Osteocyte (in vitro differentiated cells): ENCODE results near the gene UBE2L3. TPM values are rescaled to one million over a fixed set of nuclear protein-coding genes. Genes with fewer than 3 reads are reported as not detected.

Experiments used
- DNase-seq: peaks from one replicate; pipeline ENCODE4 v3.0.0; 2021; ENCODE audit warnings: mixed read lengths; ENCODE audit not compliant: unreplicated experiment; ENCODE audit errors: extremely low spot score
- H3K27ac Mint-ChIP-seq: one replicate; pipeline ENCODE4 v1.8.0; 2021; ENCODE audit warnings: mild to moderate bottlenecking, mixed read lengths; ENCODE audit not compliant: unreplicated experiment
- H3K27me3 Mint-ChIP-seq: one replicate; pipeline ENCODE4 v1.8.0; 2021; ENCODE audit warnings: mixed read lengths; ENCODE audit not compliant: unreplicated experiment
- H3K36me3 Mint-ChIP-seq: one replicate; pipeline ENCODE4 v1.8.0; 2021; ENCODE audit warnings: mixed read lengths; ENCODE audit not compliant: unreplicated experiment
- H3K4me1 Mint-ChIP-seq: one replicate; pipeline ENCODE4 v1.8.0; 2021; ENCODE audit warnings: mixed read lengths; ENCODE audit not compliant: unreplicated experiment
- H3K4me3 Mint-ChIP-seq: one replicate; pipeline ENCODE4 v1.8.0; 2021; ENCODE audit warnings: mild to moderate bottlenecking, moderate library complexity, mixed read lengths; ENCODE audit not compliant: unreplicated experiment
- H3K9me3 Mint-ChIP-seq: one replicate; pipeline ENCODE4 v1.8.0; 2021; ENCODE audit warnings: mixed read lengths; ENCODE audit not compliant: unreplicated experiment
- CTCF ChIP-seq: fragments of 200-600 bp; sonication (generic); IDR thresholded peaks from 2 replicates; pipeline ENCODE4 v1.5.0; 2021; ENCODE audit warnings: antibody characterized with exemption, mild to moderate bottlenecking, moderate library complexity
- total RNA-seq: library from RNA; stranded (reverse); gene quantifications from 2 replicates; pipeline ENCODE4 v1.2.1, GENCODE V29; 2021

The UBE2L3 gene
- total RNA-seq, 1 donor from 2014 or later = 57.1 TPM

- no peak for DNase-seq
- H3K27ac Mint-ChIP-seq = no peak overlapping the region
- H3K4me3 Mint-ChIP-seq = no peak overlapping the region
- no peak for TF ChIP-seq CTCF
- peaks cover 7% of the 10 kb centered on the region for H3K4me1 Mint-ChIP-seq
- peaks cover 4% of the 10 kb centered on the region for H3K36me3 Mint-ChIP-seq
- no peaks in the 10 kb centered on the region for H3K9me3 Mint-ChIP-seq
- H3K27me3 Mint-ChIP-seq = no peaks in the 10 kb centered on the region
Measured at GRCh38 chr22:21632931-21633330, 65.4 kb downstream of the UBE2L3 start.

- no peak overlapping the region for H3K27ac Mint-ChIP-seq
Measured at GRCh38 chr22:21633481-21633880, 66.0 kb downstream of the UBE2L3 start.

GRCh38 chr22:21634081-21634480, 66.6 kb downstream of the UBE2L3 start:
- no peak for DNase-seq

More at GRCh38 chr22:21633481-21633880, 66.0 kb downstream of the UBE2L3 start:
- Mint-ChIP-seq H3K4me1 (peaks cover 2% of the 10 kb centered on the region), H3K27me3 (no peaks in the 10 kb centered on the region), H3K9me3 (no peaks in the 10 kb centered on the region), H3K36me3 (no peaks in the 10 kb centered on the region), H3K4me3 (no peak overlapping the region)
- TF ChIP-seq CTCF = no peak
- DNase-seq = no peak

GRCh38 chr22:21634844-21635243, 67.3 kb downstream of the UBE2L3 start:
- no peaks in the 10 kb centered on the region for H3K36me3 Mint-ChIP-seq
- no peak overlapping the region for H3K4me3 Mint-ChIP-seq
- no peak for DNase-seq
- no peaks in the 10 kb centered on the region for H3K9me3 Mint-ChIP-seq
- TF ChIP-seq CTCF = no peak
- H3K27me3 Mint-ChIP-seq = no peaks in the 10 kb centered on the region
- H3K4me1 Mint-ChIP-seq = no peaks in the 10 kb centered on the region
- no peak overlapping the region for H3K27ac Mint-ChIP-seq

More at GRCh38 chr22:21634081-21634480, 66.6 kb downstream of the UBE2L3 start:
- H3K36me3 Mint-ChIP-seq = no peaks in the 10 kb centered on the region
- no peak overlapping the region for H3K4me3 Mint-ChIP-seq
- H3K27ac Mint-ChIP-seq = no peak overlapping the region
- TF ChIP-seq CTCF = no peak
- H3K27me3 Mint-ChIP-seq = no peaks in the 10 kb centered on the region
- H3K4me1 Mint-ChIP-seq = peaks cover 2% of the 10 kb centered on the region
- H3K9me3 Mint-ChIP-seq = no peaks in the 10 kb centered on the region

- no peak for TF ChIP-seq CTCF
- Mint-ChIP-seq H3K9me3 (no peaks in the 10 kb centered on the region), H3K27ac (no peak overlapping the region), H3K4me3 (no peak overlapping the region), H3K36me3 (no peaks in the 10 kb centered on the region), H3K4me1 (peaks cover 2% of the 10 kb centered on the region), H3K27me3 (no peaks in the 10 kb centered on the region)
- DNase-seq = no peak
Measured at GRCh38 chr22:21635771-21636510, 68.4 kb downstream of the UBE2L3 start.
